ENCODE measurements around the gene PLXNC1.
"Not testable (repeated sequence)": the region's sequence is repeated elsewhere in the genome, so short reads cannot be mapped to it uniquely, and the experiment has no call there.

Gene PLXNC1

DNA sequence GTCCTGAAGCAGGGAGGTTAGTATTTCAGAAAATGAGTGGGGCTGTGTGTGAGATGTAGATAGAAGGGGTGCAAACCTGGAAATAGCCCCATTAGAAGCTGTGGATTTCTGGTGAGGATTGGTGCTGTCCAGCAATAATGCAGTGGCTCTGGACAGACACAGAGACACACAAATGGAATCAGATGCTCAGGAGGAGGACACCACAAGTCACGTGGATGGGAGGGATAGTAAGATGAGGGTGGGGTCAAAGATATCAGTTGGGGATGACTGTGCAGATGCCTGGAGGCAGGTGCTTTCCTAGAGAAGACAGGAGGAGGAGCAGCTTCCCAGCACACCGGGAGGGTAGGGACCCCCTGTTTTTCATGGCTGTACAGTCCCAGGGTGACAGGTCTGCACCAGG, 136.5 kb downstream of the PLXNC1 start:
- DNase-seq (ENCODE audit: insufficient read length, low spot score), result no peak
- FAIRE-seq, result no peak

DNA sequence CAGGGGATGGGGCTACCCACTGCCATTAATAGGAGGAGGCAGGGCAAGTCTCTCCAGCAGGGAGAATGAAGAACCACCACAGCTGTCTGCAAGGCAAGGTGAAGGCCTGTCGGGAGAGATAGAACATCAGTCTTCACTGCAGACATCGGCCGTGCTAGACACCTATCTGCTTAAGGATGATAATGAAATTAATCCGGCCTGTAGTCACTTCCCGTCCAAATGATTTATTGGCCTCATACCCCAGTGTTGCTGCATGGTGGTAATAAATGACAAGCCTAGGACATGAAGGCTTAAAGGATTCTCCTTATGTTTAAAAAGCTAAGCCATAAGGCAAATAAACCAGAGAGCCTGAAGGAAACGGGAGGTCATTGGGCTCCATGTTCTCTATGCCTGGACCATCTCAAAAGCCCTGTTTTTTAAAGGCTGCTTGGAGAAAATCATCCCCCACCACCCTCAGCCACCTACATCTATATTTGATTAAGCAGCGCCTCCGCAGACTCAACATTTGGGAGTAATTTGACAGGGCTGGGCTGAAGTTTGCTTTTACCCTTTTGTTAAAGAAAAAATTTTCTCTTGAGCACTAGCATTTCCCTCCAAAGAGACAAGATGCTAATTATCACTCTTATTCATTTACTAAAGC, 137.7 kb downstream of the PLXNC1 start:
- DNase-seq (ENCODE audit: insufficient read length, low spot score) (no peak), FAIRE-seq (no peak)

DNA sequence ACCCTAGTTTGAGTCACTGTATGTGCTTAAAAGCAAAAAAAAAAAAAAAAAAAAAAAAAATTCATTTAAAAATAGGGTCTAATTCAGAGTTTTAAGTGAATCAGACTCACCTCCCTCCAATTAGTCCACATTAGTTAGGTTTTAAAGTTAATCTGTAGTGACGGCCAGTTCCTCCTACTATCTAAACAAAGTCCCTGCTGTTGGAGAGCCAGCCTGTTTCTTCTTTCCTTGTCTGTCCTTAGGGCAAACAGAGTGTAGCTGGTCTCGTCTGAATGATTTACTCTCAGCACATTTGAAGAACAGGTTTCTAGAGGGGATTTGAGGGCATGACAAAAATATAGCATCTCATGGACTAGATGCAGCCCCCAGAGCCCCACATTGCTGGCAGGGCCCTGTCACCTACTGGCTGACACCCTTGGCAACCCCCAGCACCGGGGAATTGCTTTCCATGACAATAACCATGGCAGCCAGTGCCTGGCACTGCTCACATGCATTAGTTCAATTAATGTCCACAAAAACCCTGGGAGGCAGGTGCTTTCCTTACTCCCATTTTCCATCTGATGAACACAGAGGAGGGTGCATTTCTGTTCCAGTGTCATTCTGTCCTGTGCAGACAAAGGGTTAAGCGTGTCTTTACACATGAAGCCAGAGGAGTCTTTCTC, 138.3 kb downstream of the PLXNC1 start:
- no peak for FAIRE-seq
- DNase-seq (ENCODE audit: insufficient read length, low spot score), result no peak

DNA sequence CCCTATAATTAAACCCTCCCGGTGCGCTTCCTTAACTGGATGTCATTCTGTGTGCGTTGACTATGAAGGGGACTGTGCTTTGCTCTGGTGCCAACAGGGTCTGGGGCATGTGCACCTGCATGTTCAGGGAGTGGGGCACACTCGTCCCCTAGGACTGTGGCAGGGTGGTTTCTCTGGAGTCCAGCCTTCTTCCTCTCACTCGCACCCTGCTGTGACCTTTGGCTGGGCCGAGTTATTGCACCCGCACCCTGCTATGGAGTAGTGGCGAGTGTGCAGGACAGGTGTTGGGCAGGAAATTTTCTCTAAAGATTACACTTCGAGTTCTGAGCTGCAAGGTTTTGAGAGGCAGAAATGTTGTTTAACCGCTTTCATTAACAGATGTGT, 138.9 kb downstream of the PLXNC1 start:
- DNase-seq (ENCODE audit: insufficient read length, low spot score), result no peak
- no peak for FAIRE-seq

DNA sequence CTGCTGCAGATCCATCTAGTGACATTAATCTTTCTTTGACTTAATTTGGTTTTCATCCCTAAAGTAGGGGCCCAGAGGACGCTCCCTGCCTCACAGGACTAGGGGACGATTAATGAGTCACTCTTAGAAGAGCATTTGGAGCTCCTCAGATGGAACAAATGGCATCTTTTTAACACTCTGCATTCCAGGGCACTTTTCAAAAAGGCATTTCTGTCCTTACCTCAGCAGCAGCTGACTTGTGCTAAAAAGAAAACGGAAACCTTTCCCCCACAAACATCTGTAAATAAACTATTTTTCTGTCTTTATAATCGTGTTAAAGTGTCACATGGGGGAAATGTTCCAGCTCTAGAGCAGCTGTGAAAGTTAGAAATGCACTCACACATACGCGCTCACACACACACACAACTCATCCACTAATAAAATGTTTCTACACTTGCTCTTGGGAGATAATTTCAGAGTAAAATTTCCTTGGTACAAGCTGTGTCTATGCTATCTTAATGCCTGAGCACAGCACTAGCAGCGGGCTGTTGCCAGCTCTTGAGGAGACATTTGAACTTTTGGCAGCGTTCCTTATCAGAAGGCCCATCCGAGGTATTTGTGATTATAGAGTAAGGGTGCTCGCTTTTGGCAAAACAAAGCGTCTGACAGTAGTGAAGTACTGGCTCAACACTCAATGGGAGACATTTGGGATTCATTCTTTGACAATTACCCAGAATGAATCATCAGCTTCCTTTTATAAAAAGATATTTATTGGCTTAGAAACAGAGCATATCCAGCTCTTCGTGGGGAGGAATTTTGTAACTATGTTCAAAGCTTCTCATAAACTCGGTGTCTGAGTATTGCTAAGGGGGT, 141.3 kb downstream of the PLXNC1 start:
- DNase-seq (ENCODE audit: insufficient read length, low spot score), result peak; percentile 27
- FAIRE-seq, result no peak

DNA sequence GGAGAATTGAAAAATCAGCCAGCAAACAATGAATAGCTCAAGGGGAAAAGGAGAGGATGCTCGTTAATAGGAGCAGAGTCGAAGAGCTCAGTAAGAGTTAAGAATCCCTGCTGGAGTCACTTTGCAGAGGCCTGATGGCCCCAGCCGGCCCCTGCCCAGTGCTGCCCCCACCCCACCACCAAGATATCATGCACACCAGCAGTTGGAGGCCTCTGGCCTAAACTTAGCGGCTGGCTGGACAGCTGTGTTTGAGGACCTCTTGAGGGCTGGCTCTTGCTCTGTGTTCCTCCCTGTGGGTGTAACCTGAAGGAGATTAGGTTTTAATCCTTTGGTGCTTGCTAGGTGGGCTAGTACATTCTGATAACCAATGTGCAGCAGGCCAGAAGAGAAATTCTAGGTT, 142.0 kb downstream of the PLXNC1 start:
- FAIRE-seq (no peak), DNase-seq (ENCODE audit: insufficient read length, low spot score) (no peak)

DNA sequence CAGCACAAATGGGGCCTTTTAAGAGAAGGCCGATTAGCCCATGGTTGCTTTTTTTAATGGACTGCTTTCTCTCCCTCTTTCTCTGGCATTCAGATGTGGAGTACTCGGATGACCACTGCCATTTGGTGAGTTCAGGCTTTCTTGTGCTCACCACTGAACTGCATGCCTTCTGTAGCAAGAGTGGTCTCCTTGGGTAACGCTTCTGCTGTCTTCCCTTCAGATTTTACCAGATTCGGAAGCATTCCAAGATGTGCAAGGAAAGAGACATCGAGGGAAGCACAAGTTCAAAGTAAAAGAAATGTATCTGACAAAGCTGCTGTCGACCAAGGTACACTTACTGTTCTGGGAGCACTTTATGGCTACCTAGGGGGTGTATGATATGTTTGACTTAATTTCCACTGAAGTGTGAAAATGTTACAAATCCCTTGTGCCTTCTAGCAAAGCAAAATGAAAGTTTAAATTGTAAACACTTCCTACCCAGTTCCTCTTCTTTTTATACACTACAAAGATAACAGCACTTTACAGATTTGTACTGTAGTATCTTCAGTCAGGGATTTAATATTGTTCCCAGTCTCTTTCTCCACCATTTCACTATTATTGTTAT, 148.8 kb downstream of the PLXNC1 start:
- FAIRE-seq, result no peak

DNA sequence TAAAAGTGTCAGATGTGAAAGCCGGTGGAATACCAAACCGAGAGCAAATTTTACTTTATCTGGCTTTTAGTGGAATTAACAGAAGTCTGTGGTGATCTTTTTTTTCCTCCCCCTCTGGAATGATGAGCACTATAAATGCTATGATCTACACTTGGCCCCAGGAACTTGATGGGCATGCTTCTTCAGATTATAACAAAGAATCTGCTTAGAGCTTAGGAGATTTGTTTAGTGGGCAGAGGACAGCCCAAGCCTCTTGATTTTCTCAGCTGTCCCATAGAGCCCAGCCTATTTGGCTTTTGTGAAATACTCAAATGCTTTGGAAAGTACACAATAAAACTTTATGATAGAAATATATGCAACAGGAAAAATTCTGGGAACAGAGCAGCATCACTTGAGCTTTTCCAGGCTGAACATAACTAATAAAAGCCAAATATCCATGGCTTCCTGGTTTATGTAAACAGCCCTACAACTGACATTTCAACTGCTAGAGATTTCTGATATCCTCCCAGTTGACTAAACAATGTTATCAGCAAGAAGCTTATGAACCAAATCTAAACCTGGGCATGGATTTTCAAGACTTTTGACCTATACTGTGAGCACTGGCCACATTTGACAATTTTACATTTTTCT, 149.6 kb downstream of the PLXNC1 start:
- no peak for DNase-seq (ENCODE audit: insufficient read length, low spot score)
- no peak for FAIRE-seq

More for the DNA sequence above, 148.8 kb downstream of the PLXNC1 start:
- DNase-seq (ENCODE audit: insufficient read length, low spot score), result no peak

DNA sequence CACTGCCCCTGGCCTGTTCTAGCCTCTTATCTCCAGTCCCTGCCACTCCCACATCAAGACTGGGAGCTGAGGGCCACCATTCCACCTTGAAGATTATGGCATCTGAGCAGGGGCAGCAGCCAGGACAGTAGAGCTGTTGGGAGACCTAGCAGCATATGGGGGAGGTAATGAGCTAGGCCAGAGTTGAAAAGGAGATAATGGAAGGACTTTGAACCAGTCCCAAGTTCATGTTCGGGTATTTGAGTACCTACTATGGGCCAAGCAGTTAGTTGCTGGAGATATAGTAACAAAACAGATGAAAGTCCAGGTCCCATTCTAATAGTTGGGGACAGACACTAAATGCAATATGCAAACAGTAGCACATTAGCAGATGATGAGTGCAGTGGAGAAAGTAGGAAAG, 151.5 kb downstream of the PLXNC1 start:
- FAIRE-seq, result no peak
- no peak for DNase-seq (ENCODE audit: insufficient read length, low spot score)

DNA sequence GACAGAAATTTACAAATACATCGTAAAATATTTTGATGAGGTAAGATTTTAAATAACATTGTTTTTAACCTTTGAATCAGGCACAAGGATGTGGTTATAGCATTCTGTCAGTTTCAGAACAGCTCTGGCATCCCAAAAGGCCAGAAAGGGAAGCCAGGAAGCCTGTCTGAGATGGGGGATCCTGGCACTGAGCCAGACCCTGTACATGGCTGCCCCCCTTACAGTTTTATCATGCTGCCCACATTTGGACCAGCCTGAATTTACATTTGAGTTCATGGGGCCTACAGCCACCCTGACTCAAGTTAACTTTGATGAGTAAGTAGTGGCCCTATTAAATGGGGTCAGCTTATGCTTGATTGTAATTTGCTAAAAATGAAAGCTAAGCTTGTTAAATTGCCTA, 155.6 kb downstream of the PLXNC1 start:
- DNase-seq (ENCODE audit: insufficient read length, low spot score), result no peak
- FAIRE-seq, result no peak

DNA sequence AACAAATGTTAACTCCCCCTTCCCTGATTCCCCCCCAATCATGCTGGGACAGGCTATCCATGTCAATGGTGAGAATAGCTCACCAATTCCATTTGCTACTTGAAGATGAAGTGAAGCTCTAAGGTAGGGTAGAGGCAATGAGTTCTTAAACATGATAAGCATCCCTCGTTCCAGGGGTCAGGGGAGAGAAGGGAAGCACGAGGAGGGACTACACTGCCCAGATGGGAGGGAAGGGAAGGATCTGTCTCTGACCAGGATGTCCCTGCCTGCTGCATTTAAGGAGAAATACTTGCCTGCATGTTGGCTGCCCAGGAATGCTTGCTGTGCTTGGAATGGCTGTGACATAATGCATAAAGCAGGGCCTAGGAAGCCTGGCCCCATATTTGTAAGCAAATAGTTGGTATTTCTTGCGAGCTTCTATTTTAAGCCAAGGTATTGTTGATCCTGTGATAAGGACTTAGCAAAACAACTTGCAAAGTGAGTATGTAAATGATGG, 156.2 kb downstream of the PLXNC1 start:
- no peak for FAIRE-seq
- DNase-seq (ENCODE audit: insufficient read length, low spot score), result no peak

DNA sequence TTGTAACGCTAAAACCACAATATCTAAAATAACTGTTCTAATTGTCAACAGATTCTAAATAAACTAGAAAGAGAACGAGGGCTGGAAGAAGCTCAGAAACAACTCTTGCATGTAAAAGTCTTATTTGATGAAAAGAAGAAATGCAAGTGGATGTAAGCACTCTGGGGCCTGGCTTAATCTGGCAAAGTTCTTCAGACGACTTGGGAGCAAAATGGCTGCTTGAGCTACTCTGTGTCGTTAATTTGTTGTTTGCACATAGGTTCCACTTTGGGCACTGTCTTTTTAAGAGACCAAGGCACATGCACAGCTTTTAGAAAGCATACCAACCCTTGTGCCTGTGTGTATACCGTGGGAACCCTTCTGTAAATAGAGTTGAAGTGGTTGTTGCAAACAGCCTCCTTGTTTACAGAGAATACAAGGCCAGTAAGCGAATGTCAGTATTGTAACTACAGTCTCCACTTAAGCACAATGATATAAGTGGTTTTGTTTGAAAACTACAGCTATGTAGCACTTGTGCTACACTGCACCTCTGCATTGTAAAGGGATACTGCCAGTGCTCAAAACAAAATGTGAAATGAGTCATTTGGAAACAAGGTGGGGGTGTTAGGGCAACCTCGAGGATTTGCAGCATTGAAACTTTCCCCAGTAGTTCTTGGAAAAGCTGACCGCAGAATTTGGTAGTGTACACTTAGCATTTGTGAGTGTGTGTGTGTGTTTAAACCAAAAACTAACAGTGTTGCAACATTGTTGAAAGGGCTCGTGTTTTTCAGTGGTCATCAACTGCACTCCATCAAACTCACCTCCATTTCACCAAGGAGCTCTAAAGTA, 157.0 kb downstream of the PLXNC1 start:
- no peak for FAIRE-seq
- DNase-seq (ENCODE audit: insufficient read length, low spot score), result no peak

DNA sequence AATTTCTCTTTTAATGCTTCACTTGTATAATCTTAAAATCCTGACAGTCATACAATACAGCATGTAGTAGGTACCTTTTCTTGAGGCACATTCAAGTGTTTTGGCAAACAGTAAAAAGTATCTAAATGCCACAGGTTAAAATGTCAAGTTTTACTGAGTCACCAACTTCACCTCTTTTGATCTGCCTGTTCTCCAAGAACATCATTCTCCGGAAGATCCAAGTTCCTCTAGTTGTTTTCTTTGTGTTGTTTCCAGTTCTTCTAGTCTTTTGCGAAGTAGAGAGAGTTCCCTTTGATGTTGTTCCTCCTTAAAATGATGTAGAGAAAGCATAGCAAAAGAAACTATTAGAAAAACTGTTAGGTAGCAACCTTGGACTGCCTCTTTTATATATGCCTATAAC, 160.2 kb downstream of the PLXNC1 start:
- DNase-seq (ENCODE audit: insufficient read length, low spot score) (no peak), FAIRE-seq (no peak)

DNA sequence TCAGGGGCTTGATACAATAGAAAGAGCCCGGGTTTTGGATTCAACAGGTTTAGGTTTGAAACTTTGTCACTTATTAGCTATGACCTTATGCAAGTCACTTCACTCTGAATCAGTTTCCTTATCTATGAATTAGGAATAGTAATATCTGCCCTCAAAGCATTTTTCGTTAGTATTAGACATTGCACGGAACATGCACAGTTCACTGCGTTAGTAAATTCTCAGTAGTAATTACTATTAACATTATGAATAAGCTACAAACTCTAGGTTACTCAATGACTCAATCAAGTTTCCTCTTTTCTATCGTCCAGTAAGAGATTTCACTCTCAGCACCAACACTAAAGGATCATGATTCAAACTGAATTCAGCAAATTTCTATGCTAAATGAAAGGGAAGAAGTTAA, 161.0 kb downstream of the PLXNC1 start:
- DNase-seq (ENCODE audit: insufficient read length, low spot score) (no peak), FAIRE-seq (no peak)

DNA sequence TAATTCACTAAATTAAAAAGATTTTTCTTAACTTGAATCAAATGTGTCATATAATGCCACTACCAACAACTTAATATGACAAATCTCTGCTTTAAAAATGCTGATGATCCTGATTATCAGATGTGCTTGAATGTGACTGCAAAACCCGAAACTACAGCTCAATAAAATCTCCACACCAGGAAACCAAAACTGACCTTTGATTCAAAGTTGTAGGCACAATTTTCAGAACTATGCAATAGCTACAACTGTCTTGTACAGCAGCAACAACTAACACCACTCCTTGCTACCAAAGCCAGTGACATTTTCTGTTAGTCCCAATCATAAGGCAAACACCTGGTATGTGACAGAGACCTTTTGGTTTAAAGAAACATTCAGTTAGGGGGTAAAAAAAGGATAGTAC, 164.0 kb downstream of the PLXNC1 start:
- no peak for DNase-seq (ENCODE audit: insufficient read length, low spot score)
- no peak for FAIRE-seq

DNA sequence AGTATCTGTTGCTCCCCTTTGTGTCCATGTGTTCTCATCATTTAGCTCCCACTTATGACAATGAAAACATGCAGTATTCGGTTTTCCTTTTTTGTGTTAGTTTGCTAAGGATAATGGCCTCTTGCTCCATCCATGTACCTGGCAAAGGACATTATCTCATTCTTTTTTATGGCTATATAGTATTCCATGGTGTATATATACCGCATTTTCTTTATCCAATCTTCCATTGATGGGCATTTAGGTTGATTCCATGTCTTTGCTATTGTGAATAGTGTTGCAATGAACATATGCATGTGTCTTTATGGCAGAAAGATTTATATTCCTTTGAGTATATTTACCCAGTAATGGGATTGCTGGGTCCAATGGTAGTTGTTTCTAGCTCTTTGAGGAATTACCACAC, 168.2 kb downstream of the PLXNC1 start:
- DNase-seq (ENCODE audit: insufficient read length, low spot score); FAIRE-seq: not testable (repeated sequence)

DNA sequence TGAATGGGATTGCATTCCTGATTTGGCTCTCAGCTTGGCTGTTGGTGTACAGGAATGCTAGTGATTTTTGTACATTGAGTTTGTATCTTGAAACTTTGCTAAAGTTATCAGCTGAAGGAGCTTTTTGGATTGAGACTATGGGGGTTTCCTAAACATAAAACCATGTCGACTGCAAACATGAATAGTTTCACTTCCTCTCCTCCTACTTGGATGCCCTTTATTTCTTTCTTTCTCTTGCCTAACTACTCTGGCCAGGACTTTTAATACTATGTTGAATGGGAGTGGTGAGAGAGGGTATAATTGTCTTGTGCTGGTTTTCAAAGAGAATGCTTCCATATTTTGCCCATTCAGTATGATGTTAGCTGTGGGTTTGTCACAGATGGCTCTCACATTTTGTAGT, 169.8 kb downstream of the PLXNC1 start:
- FAIRE-seq (no peak), DNase-seq (ENCODE audit: insufficient read length, low spot score) (no peak)

DNA sequence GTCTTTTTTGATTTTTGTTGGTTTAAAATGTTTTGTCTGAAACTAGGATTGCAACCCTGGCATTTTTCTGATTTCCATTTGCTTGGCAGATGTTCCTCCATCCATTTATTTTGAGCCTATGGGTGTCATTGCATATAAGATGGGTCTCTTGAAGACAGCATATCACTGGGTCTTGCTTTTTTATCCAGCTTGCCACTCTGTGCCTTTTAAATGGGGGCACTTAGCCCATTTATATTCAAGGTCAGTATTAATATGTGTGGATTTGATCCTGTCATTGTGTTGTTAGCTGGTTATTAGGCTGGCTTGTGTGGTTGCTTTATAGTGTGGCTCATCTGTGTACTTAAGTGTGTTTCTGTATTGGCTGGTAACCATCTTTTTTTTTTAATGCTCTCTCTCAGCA, 171.7 kb downstream of the PLXNC1 start:
- FAIRE-seq (no peak), DNase-seq (ENCODE audit: insufficient read length, low spot score) (no peak)

DNA sequence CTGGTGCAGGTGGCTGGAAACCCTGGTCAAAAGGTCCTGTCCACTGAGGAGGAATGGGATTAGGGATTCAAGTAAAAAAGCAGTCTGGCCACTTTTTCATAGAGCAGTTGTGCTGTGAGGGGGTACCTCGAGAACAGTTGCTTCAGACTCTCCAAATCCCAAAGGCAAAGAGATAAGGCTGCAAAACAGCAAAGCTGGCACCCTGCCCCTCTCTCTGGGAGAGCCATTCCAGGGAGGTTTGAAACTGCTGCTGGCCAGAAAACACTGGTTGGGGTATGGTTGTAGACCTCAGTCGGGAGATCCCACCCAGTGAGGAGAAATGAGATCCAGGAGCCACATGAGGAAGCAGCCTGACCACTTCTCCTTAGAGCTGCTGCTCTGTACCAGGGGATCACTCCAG, 174.0 kb downstream of the PLXNC1 start:
- FAIRE-seq (no peak), DNase-seq (ENCODE audit: insufficient read length, low spot score) (no peak)

DNA sequence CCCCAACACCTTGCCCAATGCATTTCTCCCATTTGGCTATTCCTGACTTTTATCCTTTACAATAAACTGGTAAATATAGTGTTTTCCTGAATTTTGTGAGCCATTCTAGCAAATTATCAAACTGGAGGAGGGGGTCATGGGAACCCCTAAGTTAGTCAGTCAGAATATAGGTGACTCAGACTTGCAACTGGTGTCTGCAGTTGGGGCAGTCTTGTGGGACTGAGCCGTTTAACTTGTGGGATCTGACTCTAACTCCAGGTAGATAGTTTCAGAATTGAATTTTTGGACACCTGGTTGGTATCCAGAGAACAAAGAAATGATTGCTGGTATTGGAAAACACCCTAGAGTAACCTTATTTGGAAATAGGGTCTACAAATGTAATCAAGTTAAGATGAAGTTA, 177.9 kb downstream of the PLXNC1 start:
- FAIRE-seq, result no peak
- no peak for DNase-seq (ENCODE audit: insufficient read length, low spot score)
